Measurements from ENCODE around the gene NLGN1.

NLGN1 gene

GRCh38 chr3:174255454-174255853, 857.9 kb downstream of the NLGN1 start:
- Histone ChIP-seq H3K4me3 (ENCODE audit: insufficient read depth, low read depth, low read length) (no peak overlapping the region), H3K9me3 (ENCODE audit: control insufficient read depth, low read length) (no peaks in the 10 kb centered on the region), H3K4me1 (ENCODE audit: control insufficient read depth, insufficient read depth, low read length) (no peaks in the 10 kb centered on the region), H3K27me3 (ENCODE audit: control insufficient read depth, insufficient read depth, low read length, poor library complexity, severe bottlenecking) (no peaks in the 10 kb centered on the region), H3K36me3 (ENCODE audit: control insufficient read depth, insufficient read depth, low read length) (no peaks in the 10 kb centered on the region), H3K27ac (ENCODE audit: insufficient read depth, low read depth, low read length, poor library complexity, severe bottlenecking) (no peak overlapping the region)
- WGBS, 2 experiments: 74 to 76% methylated on average over 5 of the region's 6 CpGs

- no peaks in the 10 kb centered on the region for H3K4me1 ChIP-seq (ENCODE audit: control insufficient read depth, insufficient read depth, low read length)
- no peaks in the 10 kb centered on the region for H3K9me3 ChIP-seq (ENCODE audit: control insufficient read depth, low read length)
- no peaks in the 10 kb centered on the region for H3K27me3 ChIP-seq (ENCODE audit: control insufficient read depth, insufficient read depth, low read length, poor library complexity, severe bottlenecking)
- no peak overlapping the region for H3K27ac ChIP-seq (ENCODE audit: insufficient read depth, low read depth, low read length, poor library complexity, severe bottlenecking)
- no peak overlapping the region for H3K4me3 ChIP-seq (ENCODE audit: insufficient read depth, low read depth, low read length)
- H3K36me3 ChIP-seq (ENCODE audit: control insufficient read depth, insufficient read depth, low read length): no peaks in the 10 kb centered on the region
- WGBS, 2 experiments: 88 to 93% methylated on average over 2 of the region's 2 CpGs
Observed at GRCh38 chr3:174266476-174266875, 868.9 kb downstream of the NLGN1 start.

GRCh38 chr3:174268061-174268460, 870.5 kb downstream of the NLGN1 start:
- H3K27me3 ChIP-seq (ENCODE audit: control insufficient read depth, insufficient read depth, low read length, poor library complexity, severe bottlenecking): no peaks in the 10 kb centered on the region

GRCh38 chr3:174268586-174268985, 871.0 kb downstream of the NLGN1 start:
- 83 to 89% methylated on average over 3 of the region's 3 CpGs for WGBS, 2 experiments
- Histone ChIP-seq H3K9me3 (ENCODE audit: control insufficient read depth, low read length) (no peaks in the 10 kb centered on the region), H3K27ac (ENCODE audit: insufficient read depth, low read depth, low read length, poor library complexity, severe bottlenecking) (no peak overlapping the region), H3K4me3 (ENCODE audit: insufficient read depth, low read depth, low read length) (no peak overlapping the region), H3K4me1 (ENCODE audit: control insufficient read depth, insufficient read depth, low read length) (no peaks in the 10 kb centered on the region), H3K27me3 (ENCODE audit: control insufficient read depth, insufficient read depth, low read length, poor library complexity, severe bottlenecking) (no peaks in the 10 kb centered on the region), H3K36me3 (ENCODE audit: control insufficient read depth, insufficient read depth, low read length) (no peaks in the 10 kb centered on the region)

More at GRCh38 chr3:174268061-174268460, 870.5 kb downstream of the NLGN1 start:
- WGBS, 2 experiments: 98% methylated on average over 3 to 5 of the region's 5 CpGs
- Histone ChIP-seq H3K27ac (ENCODE audit: insufficient read depth, low read depth, low read length, poor library complexity, severe bottlenecking) (no peak overlapping the region), H3K4me1 (ENCODE audit: control insufficient read depth, insufficient read depth, low read length) (no peaks in the 10 kb centered on the region), H3K9me3 (ENCODE audit: control insufficient read depth, low read length) (no peaks in the 10 kb centered on the region), H3K36me3 (ENCODE audit: control insufficient read depth, insufficient read depth, low read length) (no peaks in the 10 kb centered on the region), H3K4me3 (ENCODE audit: insufficient read depth, low read depth, low read length) (no peak overlapping the region)

- Histone ChIP-seq H3K36me3 (ENCODE audit: control insufficient read depth, insufficient read depth, low read length) (no peaks in the 10 kb centered on the region), H3K4me1 (ENCODE audit: control insufficient read depth, insufficient read depth, low read length) (no peaks in the 10 kb centered on the region), H3K27ac (ENCODE audit: insufficient read depth, low read depth, low read length, poor library complexity, severe bottlenecking) (no peak overlapping the region), H3K27me3 (ENCODE audit: control insufficient read depth, insufficient read depth, low read length, poor library complexity, severe bottlenecking) (no peaks in the 10 kb centered on the region), H3K9me3 (ENCODE audit: control insufficient read depth, low read length) (no peaks in the 10 kb centered on the region), H3K4me3 (ENCODE audit: insufficient read depth, low read depth, low read length) (no peak overlapping the region)
- 88 to 100% methylated on average over 2 of the region's 2 CpGs for WGBS, 2 experiments
Observed at GRCh38 chr3:174270841-174271240, 873.3 kb downstream of the NLGN1 start.

GRCh38 chr3:174275336-174275735, 877.8 kb downstream of the NLGN1 start:
- no peak overlapping the region for H3K4me3 ChIP-seq (ENCODE audit: insufficient read depth, low read depth, low read length)
- H3K36me3 ChIP-seq (ENCODE audit: control insufficient read depth, insufficient read depth, low read length): no peaks in the 10 kb centered on the region
- no peaks in the 10 kb centered on the region for H3K27me3 ChIP-seq (ENCODE audit: control insufficient read depth, insufficient read depth, low read length, poor library complexity, severe bottlenecking)
- H3K27ac ChIP-seq (ENCODE audit: insufficient read depth, low read depth, low read length, poor library complexity, severe bottlenecking): no peak overlapping the region
- H3K4me1 ChIP-seq (ENCODE audit: control insufficient read depth, insufficient read depth, low read length): no peaks in the 10 kb centered on the region
- WGBS, 2 experiments: 81 to 88% methylated on average over 1 to 2 of the region's 2 CpGs
- no peaks in the 10 kb centered on the region for H3K9me3 ChIP-seq (ENCODE audit: control insufficient read depth, low read length)

GRCh38 chr3:174276826-174277225, 879.3 kb downstream of the NLGN1 start:
- no peak overlapping the region for H3K27ac ChIP-seq (ENCODE audit: insufficient read depth, low read depth, low read length, poor library complexity, severe bottlenecking)
- no peaks in the 10 kb centered on the region for H3K9me3 ChIP-seq (ENCODE audit: control insufficient read depth, low read length)
- H3K4me3 ChIP-seq (ENCODE audit: insufficient read depth, low read depth, low read length): no peak overlapping the region
- H3K4me1 ChIP-seq (ENCODE audit: control insufficient read depth, insufficient read depth, low read length): no peaks in the 10 kb centered on the region
- 90 to 98% methylated on average over 3 of the region's 3 CpGs for WGBS, 2 experiments
- H3K36me3 ChIP-seq (ENCODE audit: control insufficient read depth, insufficient read depth, low read length): no peaks in the 10 kb centered on the region
- no peaks in the 10 kb centered on the region for H3K27me3 ChIP-seq (ENCODE audit: control insufficient read depth, insufficient read depth, low read length, poor library complexity, severe bottlenecking)

GRCh38 chr3:174278094-174278493, 880.5 kb downstream of the NLGN1 start:
- Histone ChIP-seq H3K27ac (ENCODE audit: insufficient read depth, low read depth, low read length, poor library complexity, severe bottlenecking) (no peak overlapping the region), H3K36me3 (ENCODE audit: control insufficient read depth, insufficient read depth, low read length) (no peaks in the 10 kb centered on the region)
- 42% methylated on average over 1 of the region's 1 CpG; no CpG with 5 or more reads in 1 of the 2 experiments for WGBS, 2 experiments

GRCh38 chr3:174280186-174280585, 882.6 kb downstream of the NLGN1 start:
- H3K27me3 ChIP-seq (ENCODE audit: control insufficient read depth, insufficient read depth, low read length, poor library complexity, severe bottlenecking): no peaks in the 10 kb centered on the region
- H3K36me3 ChIP-seq (ENCODE audit: control insufficient read depth, insufficient read depth, low read length): no peaks in the 10 kb centered on the region
- no peak overlapping the region for H3K27ac ChIP-seq (ENCODE audit: insufficient read depth, low read depth, low read length, poor library complexity, severe bottlenecking)
- WGBS, 2 experiments: 86 to 92% methylated on average over 2 to 3 of the region's 3 CpGs
- H3K4me1 ChIP-seq (ENCODE audit: control insufficient read depth, insufficient read depth, low read length): peaks cover under 1% of the 10 kb centered on the region
- H3K9me3 ChIP-seq (ENCODE audit: control insufficient read depth, low read length): no peaks in the 10 kb centered on the region
- H3K4me3 ChIP-seq (ENCODE audit: insufficient read depth, low read depth, low read length): no peak overlapping the region

More at GRCh38 chr3:174278094-174278493, 880.5 kb downstream of the NLGN1 start:
- no peaks in the 10 kb centered on the region for H3K4me1 ChIP-seq (ENCODE audit: control insufficient read depth, insufficient read depth, low read length)
- H3K9me3 ChIP-seq (ENCODE audit: control insufficient read depth, low read length): no peaks in the 10 kb centered on the region
- no peaks in the 10 kb centered on the region for H3K27me3 ChIP-seq (ENCODE audit: control insufficient read depth, insufficient read depth, low read length, poor library complexity, severe bottlenecking)
- H3K4me3 ChIP-seq (ENCODE audit: insufficient read depth, low read depth, low read length): no peak overlapping the region

- no peaks in the 10 kb centered on the region for H3K36me3 ChIP-seq (ENCODE audit: control insufficient read depth, insufficient read depth, low read length)
- H3K27ac ChIP-seq (ENCODE audit: insufficient read depth, low read depth, low read length, poor library complexity, severe bottlenecking): no peak overlapping the region
- 93 to 94% methylated on average over 2 to 3 of the region's 3 CpGs for WGBS, 2 experiments
- no peaks in the 10 kb centered on the region for H3K9me3 ChIP-seq (ENCODE audit: control insufficient read depth, low read length)
- H3K4me1 ChIP-seq (ENCODE audit: control insufficient read depth, insufficient read depth, low read length): peaks cover 2% of the 10 kb centered on the region
- no peaks in the 10 kb centered on the region for H3K27me3 ChIP-seq (ENCODE audit: control insufficient read depth, insufficient read depth, low read length, poor library complexity, severe bottlenecking)
- no peak overlapping the region for H3K4me3 ChIP-seq (ENCODE audit: insufficient read depth, low read depth, low read length)
Observed at GRCh38 chr3:174285242-174285864, 887.8 kb downstream of the NLGN1 start.
